ENCODE data around the gene TAS1R3. TPM values are rescaled to one million over a fixed set of nuclear protein-coding genes. Genes with fewer than 3 reads are reported as not detected.
"Not testable (repeated sequence)": the region's sequence is repeated elsewhere in the genome, so short reads cannot be mapped to it uniquely, and the experiment has no call there.

The TAS1R3 gene
- total RNA-seq, 2 experiments from 2014 or later = 0.99 to 1.1 TPM

- Histone ChIP-seq H3K9me3 (ENCODE audit: low read length) (peaks cover 17% of the 10 kb centered on the region), H3K4me2 (ENCODE audit: low read length) (no peak overlapping the region), H3K27ac (ENCODE audit: low read depth, low read length, poor library complexity, severe bottlenecking) (no peak overlapping the region), H3K79me2 (ENCODE audit: insufficient read depth, low read depth, low read length) (no peaks in the 10 kb centered on the region), H3K36me3 (ENCODE audit: insufficient read depth, low read length) (peaks cover 10% of the 10 kb centered on the region; the same call in 1 of the 2 replicates), H3K4me3 (ENCODE audit: low read depth, low read length, poor library complexity, severe bottlenecking) (no peak overlapping the region), H2AFZ (ENCODE audit: low read length) (no peak overlapping the region), H3K9me2 (ENCODE audit: insufficient read depth, low read length) (no peaks in the 10 kb centered on the region), H4K20me1 (ENCODE audit: insufficient read depth, low read length) (no peaks in the 10 kb centered on the region), H3K4me1 (ENCODE audit: insufficient read depth, low read length, poor library complexity, severe bottlenecking) (no peaks in the 10 kb centered on the region)
- ChIA-PET POLR2A (no interaction called here), CTCF (ENCODE audit: unreplicated experiment) (no interaction called here)
- no peak for TF ChIP-seq EZH2phosphoT487 (IDR thresholded peaks at IDR 0.05; ENCODE audit: borderline replicate concordance, low read depth, low read length)
- TF ChIP-seq, protein P1, sequence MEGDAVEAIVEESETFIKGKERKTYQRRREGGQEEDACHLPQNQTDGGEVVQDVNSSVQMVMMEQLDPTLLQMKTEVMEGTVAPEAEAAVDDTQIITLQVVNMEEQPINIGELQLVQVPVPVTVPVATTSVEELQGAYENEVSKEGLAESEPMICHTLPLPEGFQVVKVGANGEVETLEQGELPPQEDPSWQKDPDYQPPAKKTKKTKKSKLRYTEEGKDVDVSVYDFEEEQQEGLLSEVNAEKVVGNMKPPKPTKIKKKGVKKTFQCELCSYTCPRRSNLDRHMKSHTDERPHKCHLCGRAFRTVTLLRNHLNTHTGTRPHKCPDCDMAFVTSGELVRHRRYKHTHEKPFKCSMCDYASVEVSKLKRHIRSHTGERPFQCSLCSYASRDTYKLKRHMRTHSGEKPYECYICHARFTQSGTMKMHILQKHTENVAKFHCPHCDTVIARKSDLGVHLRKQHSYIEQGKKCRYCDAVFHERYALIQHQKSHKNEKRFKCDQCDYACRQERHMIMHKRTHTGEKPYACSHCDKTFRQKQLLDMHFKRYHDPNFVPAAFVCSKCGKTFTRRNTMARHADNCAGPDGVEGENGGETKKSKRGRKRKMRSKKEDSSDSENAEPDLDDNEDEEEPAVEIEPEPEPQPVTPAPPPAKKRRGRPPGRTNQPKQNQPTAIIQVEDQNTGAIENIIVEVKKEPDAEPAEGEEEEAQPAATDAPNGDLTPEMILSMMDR (conservative IDR thresholded peaks at IDR 0.05; ENCODE audit: low read length) = no peak
- intact Hi-C loops (cut with micrococcal nuclease; ENCODE audit: unreplicated experiment) = no loop called here
- DNase-seq (ENCODE audit: low spot score) = no peak
- TSS peak; percentile 73 for BruUV-seq (replicated peaks)
These were observed 35.0 kb downstream of the TAS1R3 start for GRCh38 chr1:1365875-1366698.

DNA sequence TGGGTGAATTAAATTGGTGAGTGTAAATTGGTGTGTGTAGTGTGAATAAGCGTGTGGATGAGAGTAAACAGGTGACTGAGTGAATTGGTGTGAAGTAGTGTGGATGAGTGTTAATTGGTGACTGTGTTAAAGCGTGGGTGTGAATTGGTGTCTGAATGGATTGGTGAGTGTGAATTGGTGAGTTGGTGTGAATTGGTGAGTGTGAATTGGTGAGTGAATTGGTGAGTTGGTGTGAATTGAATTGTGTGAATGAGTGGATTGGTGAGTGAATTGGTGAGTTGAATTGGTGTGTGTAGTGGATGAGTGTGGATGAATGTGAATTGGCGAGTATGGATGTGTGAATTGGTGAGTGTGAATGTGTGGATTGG lies 35.6 kb downstream of the TAS1R3 start:
- no TSS peak for BruUV-seq (replicated peaks)
- Histone ChIP-seq H3K4me1 (ENCODE audit: insufficient read depth, low read length, poor library complexity, severe bottlenecking) (peaks cover 4% of the 10 kb centered on the region), H3K4me3 (ENCODE audit: low read depth, low read length, poor library complexity, severe bottlenecking) (no peak overlapping the region), H3K36me3 (ENCODE audit: insufficient read depth, low read length) (peaks cover 16% of the 10 kb centered on the region; the same call in 1 of the 2 replicates), H3K9me3 (ENCODE audit: low read length) (peaks cover 17% of the 10 kb centered on the region), H3K27ac (ENCODE audit: low read depth, low read length, poor library complexity, severe bottlenecking) (no peak overlapping the region), H4K20me1 (ENCODE audit: insufficient read depth, low read length) (no peaks in the 10 kb centered on the region), H2AFZ (ENCODE audit: low read length) (no peak overlapping the region), H3K79me2 (ENCODE audit: insufficient read depth, low read depth, low read length) (no peaks in the 10 kb centered on the region), H3K4me2 (ENCODE audit: low read length) (no peak overlapping the region), H3K9me2 (ENCODE audit: insufficient read depth, low read length) (no peaks in the 10 kb centered on the region)
- ChIA-PET POLR2A (no interaction called here), CTCF (ENCODE audit: unreplicated experiment) (no interaction called here)
- DNase-seq (ENCODE audit: low spot score) = no peak
- TF ChIP-seq, protein P1 (conservative IDR thresholded peaks at IDR 0.05; ENCODE audit: low read length) = no peak
- TF ChIP-seq EZH2phosphoT487 (IDR thresholded peaks at IDR 0.05; ENCODE audit: borderline replicate concordance, low read depth, low read length) = no peak
- intact Hi-C loops (cut with micrococcal nuclease; ENCODE audit: unreplicated experiment) = no loop called here

DNA sequence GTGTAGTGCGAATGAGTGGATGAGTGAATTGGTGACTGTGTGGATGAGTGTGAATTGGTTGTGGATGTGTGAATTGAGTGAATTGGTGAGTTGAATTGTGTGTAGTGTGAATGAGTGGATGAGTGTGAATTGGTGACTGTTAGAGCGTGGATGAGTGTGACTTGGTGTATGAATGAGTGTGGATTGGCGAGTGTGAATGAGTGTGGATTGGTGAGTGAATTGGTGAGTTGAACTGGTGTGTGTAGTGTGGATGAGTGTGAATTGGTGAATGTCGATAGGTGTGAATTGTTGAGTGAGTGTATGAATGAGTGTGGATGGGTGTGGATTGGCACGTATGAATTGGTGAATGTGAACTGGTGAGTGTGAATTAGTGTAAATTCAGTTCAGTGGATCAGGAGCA lies 36.2 kb downstream of the TAS1R3 start:
- POLR2A ChIA-PET = no interaction called here
- Histone ChIP-seq H3K9me2 (ENCODE audit: insufficient read depth, low read length) (no peaks in the 10 kb centered on the region), H3K4me3 (ENCODE audit: low read depth, low read length, poor library complexity, severe bottlenecking) (no peak overlapping the region), H4K20me1 (ENCODE audit: insufficient read depth, low read length) (no peaks in the 10 kb centered on the region), H3K36me3 (ENCODE audit: insufficient read depth, low read length) (peaks cover 21% of the 10 kb centered on the region; the same call in 1 of the 2 replicates), H3K79me2 (ENCODE audit: insufficient read depth, low read depth, low read length) (no peaks in the 10 kb centered on the region), H2AFZ (ENCODE audit: low read length) (no peak overlapping the region), H3K4me1 (ENCODE audit: insufficient read depth, low read length, poor library complexity, severe bottlenecking) (peaks cover 10% of the 10 kb centered on the region), H3K9me3 (ENCODE audit: low read length) (peaks cover 17% of the 10 kb centered on the region), H3K4me2 (ENCODE audit: low read length) (no peak overlapping the region), H3K27ac (ENCODE audit: low read depth, low read length, poor library complexity, severe bottlenecking) (no peak overlapping the region)
- TF ChIP-seq EZH2phosphoT487 (IDR thresholded peaks at IDR 0.05; ENCODE audit: borderline replicate concordance, low read depth, low read length) = no peak
- TF ChIP-seq, protein P1 (conservative IDR thresholded peaks at IDR 0.05; ENCODE audit: low read length) = no peak
- intact Hi-C loops (cut with micrococcal nuclease; ENCODE audit: unreplicated experiment) = no loop called here
- CTCF ChIA-PET (ENCODE audit: unreplicated experiment) = no interaction called here
- BruUV-seq (replicated peaks) = no TSS peak
- no peak for DNase-seq (ENCODE audit: low spot score)

DNA sequence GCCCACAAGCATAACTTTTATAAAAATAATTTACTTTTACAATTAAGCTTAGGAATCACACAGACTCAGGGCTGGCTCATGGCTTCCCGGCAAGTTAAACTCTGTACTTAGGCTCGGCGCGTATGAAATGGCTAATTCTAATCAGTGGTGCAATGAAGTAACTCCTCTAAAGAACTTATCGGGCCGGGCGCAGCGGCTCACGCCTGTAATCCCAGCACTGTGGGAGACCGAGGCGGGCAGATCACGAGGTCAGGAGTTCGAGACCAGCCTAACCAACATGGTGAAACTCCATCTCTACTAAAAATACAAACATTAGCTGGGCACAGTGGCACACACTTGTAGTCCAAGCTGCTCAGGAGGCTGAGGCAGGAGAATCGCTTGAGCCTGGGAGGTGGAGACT lies 39.0 kb downstream of the TAS1R3 start:
- DNase-seq (ENCODE audit: low spot score); POLR2A ChIA-PET; H3K4me3 ChIP-seq (ENCODE audit: low read depth, low read length, poor library complexity, severe bottlenecking); CTCF ChIA-PET (ENCODE audit: unreplicated experiment); intact Hi-C loops (cut with micrococcal nuclease; ENCODE audit: unreplicated experiment); H3K9me2 ChIP-seq (ENCODE audit: insufficient read depth, low read length); H4K20me1 ChIP-seq (ENCODE audit: insufficient read depth, low read length); H2AFZ ChIP-seq (ENCODE audit: low read length); H3K27ac ChIP-seq (ENCODE audit: low read depth, low read length, poor library complexity, severe bottlenecking); H3K4me2 ChIP-seq (ENCODE audit: low read length); BruUV-seq (replicated peaks): not testable (repeated sequence)
- Histone ChIP-seq H3K36me3 (ENCODE audit: insufficient read depth, low read length) (peaks cover 38% of the 10 kb centered on the region), H3K9me3 (ENCODE audit: low read length) (peaks cover 17% of the 10 kb centered on the region), H3K79me2 (ENCODE audit: insufficient read depth, low read depth, low read length) (peaks cover 20% of the 10 kb centered on the region), H3K4me1 (ENCODE audit: insufficient read depth, low read length, poor library complexity, severe bottlenecking) (peaks cover 25% of the 10 kb centered on the region)

All from OCI-LY7 (cell line).